Endometrial microvascular endothelial cells (primary cell): ENCODE results near the gene ZNF318. TPM values are rescaled to one million over a fixed set of nuclear protein-coding genes. Genes with fewer than 3 reads are reported as not detected.
"Not testable (repeated sequence)": the region's sequence is repeated elsewhere in the genome, so short reads cannot be mapped to it uniquely, and the experiment has no call there.

Experiments used
- in situ Hi-C: cut with HindIII; loops from 2 replicates; pipeline ENCODE4 v1.10.0; 2017; ENCODE audit warnings: low sequenced_read_pairs, low pct_unique_long_range_greater_than_20kb; ENCODE audit errors: inconsistent ontology term
- total RNA-seq: library from RNA; depleted of rRNA; stranded (reverse); fragments of >200 nt; gene quantifications from one replicate; pipeline ENCODE4 v1.2.3, GENCODE V29; 2015; ENCODE audit errors: inconsistent ontology term

The ZNF318 gene
- total RNA-seq, 1 donor from 2014 or later: 8.8 TPM

DNA sequence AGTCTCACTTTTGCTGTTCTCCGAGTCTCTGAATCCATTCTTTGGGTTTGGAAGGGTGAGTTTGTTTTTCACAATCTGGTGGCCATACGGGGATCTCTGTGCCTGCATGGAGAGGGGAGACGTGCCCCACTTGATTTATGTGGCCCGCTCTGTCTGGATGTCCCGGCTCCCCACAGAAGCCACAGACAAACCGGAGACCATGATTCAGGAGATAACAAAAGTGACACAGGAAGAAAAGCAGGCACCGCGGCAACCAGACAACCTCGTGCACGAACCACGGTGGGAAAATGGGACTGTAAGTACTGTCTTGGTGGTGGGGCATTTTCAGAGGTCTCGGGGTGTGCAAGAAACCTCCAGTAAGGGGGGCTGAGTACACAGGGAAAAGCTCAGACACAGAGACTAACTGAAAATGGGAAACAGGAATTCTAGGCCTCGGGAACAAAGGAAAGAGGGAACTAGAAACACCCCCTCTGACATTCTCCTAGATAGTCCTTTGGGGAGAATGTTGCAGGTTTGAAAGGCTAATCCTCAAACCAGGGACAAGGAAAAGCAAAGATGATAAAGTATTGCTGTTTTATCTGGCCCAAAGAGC is 22.1 kb upstream of the ZNF318 start:
- in situ Hi-C loops: no loop called here

DNA sequence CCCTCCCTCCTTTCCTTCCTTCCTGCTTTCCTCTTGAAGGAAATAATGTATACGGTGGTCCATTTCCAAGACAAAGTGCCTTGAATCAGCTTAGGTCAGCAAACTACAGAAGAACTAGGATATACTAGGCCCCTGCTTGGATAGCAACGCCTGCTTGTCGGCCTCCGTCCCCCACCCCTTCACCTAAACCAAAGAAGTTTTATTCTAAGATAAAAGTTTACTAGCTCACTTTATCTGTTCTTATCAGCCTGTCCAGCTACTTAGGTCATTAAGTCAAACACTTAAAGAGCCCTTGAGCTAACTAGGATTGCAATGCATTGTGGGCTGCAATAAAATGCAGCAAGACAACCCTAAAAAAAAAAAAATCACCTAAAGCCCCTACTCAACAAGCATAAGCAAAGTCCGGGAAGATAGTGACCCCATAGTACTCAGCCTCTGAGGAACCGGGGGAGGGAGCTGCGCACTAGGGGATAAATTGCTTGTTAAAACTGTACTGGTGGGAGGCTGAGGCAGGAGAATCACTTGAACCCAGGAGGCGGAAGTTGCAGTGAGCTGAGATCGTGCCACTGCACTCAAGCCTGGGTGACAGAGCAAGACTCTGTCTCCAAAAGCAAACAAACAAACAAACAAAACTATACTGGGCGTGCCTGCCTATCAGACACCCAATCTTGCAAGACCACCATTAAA is 21.4 kb upstream of the ZNF318 start:
- in situ Hi-C loops: not testable (repeated sequence)

DNA sequence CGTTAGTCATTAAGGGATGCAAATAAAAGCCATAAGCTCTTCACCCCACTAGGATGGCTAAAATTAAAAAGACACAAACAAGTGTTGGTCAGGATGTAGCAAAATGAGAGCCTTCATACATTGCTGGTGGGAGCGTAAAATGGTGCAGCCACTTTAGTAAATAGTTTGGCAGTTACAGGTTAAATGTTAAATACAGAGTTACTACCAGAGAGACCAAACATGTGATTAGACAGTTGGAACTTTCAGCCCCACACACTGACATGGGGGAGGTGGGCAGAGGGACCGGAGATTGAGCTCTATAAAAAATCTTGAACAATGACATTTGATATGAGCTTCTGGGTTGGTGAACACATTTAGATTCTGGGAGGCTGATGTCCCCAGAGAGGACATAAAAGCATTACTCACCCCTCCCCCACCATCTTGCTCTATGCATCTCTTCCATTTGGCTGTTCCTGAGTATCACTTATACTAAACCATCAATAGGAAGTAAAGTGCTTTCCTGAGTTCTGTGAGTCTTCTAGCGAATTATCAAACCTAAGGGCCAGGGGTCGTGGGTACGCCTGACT is 20.4 kb upstream of the ZNF318 start:
- in situ Hi-C loops: loop anchor here (10.0 kb wide), 1 partner anchor 115 kb away; no protein-coding TSS in a partner anchor

DNA sequence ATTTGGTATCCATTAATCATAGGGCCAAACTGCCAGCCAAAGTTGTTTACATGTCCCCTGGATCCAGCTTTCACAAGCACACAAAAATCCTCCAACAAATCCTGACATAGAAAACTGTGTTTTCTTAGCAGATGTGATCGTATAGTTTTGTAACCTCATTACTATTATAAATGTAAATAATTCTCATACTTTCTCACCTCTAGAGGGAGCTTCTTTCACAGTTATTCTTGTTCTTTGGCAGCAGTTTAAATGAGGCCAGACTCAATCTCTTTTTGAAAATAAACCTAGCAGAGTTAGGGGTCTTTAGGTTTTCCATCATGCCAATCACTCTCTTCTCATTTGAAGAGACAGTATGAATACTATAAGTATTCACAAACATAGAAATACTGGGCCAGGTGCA is 17.0 kb upstream of the ZNF318 start:
- in situ Hi-C loops: loop anchor here (10.0 kb wide), 1 partner anchor 118 kb away; no protein-coding TSS in a partner anchor

DNA sequence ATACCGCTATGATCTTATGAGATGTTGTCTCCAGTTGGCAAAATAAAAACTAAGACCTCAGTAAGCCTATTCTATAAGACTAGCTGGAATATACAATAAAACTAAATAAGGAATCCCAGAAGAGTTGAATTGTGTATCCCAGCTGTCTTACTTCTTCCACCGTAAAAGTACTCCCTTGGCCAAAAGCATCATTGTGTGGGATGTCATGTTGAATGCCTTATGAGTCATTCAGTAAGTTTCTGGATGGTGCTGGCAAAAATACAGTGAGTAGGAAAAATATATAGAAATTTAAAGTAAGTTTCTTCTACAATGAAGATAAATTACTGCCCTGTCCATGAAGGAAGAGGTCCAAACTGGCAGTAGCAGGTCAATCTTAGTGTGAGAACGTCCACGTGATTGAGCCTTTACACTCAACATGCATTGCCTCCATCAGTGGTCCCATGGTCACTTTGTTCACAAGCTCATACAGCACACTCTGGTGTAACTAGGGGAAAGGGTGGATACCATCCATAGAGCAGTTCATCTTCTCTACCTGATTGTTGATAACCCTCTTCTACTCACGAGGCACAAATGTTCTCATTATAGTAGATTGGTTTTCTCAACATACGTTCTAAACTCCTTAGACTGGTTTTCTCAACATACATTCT is 13.7 kb upstream of the ZNF318 start:
- in situ Hi-C loops: loop anchor here (10.0 kb wide), 1 partner anchor 122 kb away; no protein-coding TSS in a partner anchor

DNA sequence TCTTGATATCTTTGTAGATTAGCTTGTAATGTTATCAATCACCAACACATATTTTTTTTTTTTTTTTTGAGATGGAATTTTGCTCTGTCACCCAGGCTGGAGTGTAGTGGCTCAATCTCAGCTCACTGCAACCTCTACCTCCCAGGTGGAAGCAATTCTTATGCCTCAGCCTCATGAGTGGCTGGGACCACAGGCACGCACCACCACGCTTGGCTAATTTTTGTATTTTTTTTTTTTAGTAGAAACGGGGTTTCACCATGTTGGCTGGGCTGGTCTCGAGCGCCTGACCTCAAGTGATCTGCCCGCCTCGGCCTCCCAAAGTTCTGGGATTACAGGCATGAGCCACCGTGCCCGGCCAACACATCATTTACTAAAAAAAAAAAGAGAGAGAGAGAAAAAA is 11.4 kb upstream of the ZNF318 start:
- in situ Hi-C loops: loop anchor here (10.0 kb wide), 1 partner anchor 124 kb away; no protein-coding TSS in a partner anchor

DNA sequence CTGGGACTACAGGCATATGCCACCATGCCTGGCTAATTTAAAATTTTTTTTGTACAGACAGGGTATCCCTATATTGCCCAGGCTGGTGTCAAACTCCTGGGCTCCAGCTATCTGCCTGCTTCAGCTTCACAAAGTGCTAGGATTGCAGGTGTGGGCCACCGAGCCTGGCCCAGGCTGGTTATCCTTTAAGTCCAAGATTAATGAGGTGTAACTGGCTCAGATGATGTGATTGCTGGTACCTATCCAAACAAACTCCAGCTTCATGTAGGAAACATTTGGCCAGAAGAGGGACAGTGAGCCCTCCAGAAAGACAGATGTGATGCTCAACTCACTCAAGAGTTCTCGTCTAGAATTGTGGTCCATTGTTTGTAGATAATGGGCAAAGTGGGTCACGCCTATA is 9.2 kb upstream of the ZNF318 start:
- in situ Hi-C loops: no loop called here

DNA sequence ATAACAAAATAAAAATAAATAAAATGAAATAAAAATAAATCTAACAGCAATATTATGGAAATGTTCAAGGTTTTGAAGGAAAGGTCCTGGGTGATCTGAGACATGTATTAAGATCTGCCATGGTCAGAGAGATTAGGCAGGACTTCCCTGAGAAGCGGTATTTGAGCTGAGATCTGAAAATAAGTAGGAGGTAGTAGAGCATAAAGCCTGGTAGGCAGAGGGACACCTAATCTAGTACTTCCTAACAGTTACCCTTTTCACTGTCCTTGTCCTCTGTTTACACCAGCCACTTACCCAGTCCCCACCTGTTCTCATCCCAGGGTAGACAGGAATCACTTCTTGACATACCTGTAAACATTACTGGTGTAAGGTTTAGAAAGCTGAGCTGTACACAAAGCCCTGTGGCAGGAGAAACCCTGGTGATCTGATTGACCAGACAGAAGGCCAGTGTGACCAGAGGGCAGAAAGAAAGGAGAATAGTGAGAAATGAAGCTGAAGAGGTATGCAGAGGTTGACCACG is 8.3 kb upstream of the ZNF318 start:
- in situ Hi-C loops: no loop called here

DNA sequence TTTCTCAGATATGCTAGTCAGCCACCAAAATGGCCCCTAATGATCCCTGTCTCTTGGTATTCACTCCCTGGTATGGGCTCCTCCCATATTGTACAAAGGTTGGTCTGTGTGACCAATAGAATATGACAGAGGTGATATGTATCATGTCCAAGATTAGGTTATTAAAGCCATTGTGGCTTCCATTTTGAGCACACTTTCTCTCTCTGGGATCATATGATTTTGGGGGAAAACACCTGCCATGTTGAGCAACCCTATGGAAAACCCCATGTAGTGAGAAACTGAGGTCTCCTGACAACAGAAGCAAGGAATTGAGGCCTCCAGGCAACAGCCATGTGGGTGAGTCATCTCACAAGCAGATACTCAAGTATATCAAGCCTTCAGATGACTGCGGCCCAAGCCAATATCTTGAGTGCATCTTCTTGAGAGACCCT is 7.1 kb upstream of the ZNF318 start:
- in situ Hi-C loops: no loop called here

DNA sequence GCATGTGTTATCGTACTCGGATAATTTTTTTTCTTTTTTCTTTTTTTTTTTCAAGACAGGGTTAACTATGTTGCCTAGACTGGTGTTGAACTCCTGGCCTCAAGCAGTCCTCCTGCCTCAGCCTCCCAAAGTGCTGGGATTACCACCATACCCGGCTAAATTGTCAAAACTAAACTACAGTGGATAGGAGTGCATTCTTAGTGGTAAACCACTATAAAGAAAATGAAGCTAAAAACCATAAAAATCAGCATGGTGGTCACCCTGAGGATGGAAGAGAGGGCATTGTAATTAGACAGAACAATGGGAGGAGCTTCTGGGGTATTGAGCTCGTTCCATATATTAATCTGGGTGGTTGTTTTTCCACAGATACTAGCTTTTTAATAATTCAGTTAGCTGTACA is 6.2 kb upstream of the ZNF318 start:
- in situ Hi-C loops: no loop called here

DNA sequence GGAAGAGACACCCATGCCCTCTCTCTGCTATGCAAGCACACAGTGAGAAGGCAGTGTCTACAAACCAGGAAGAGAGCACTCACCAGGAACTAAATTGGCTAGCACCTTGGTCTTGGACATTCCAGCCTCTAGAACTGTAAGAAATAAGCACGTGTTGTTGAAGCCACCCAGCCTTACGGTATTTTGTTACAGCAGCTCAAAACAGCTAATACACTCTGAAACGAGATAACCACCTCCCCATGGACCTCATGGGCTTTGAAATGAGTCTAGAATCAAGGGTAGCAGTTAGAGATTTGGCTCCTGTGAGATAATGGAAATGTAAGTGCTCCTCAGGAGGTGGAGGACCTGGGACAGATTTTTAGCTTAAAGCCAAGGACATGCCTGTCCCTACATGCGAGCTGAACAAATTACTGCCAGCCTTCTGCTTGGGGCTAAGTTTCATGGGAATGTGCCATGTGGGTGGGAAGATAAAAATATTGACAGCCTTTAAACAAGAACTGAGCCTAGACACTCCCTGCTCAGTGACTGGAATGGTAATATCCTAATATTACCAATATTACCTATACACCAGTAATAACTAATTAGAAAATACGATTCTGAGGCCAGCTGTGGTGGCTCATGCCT is 3.9 kb upstream of the ZNF318 start:
- in situ Hi-C loops: no loop called here

DNA sequence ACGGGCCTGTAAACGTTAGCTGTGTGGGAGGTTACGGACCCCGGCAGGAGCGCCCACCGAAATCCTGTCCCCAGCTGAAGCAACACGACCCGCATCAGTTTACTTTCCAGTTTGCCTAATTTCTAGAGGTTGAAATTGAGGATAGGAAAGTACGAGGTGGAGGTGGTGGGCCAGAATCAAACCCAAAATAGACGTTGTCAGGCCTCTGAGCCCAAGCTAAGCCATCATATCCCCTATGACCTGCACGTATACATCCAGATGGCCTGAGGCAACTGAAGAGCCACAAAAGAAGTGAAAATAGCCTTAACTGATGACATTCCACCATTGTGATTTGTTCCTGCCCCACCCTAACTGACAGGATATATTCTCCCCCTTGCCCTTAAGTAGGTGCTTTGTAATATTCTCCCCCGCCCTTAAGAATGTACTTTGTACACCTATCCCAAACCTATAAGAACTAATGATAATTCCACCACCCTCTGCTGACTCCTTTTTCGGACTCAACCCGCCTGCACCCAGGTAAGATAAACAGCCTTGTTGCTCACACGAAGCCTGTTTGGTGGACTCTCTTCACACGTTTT is 645 bp upstream of the ZNF318 start:
- in situ Hi-C loops: not testable (repeated sequence)

DNA sequence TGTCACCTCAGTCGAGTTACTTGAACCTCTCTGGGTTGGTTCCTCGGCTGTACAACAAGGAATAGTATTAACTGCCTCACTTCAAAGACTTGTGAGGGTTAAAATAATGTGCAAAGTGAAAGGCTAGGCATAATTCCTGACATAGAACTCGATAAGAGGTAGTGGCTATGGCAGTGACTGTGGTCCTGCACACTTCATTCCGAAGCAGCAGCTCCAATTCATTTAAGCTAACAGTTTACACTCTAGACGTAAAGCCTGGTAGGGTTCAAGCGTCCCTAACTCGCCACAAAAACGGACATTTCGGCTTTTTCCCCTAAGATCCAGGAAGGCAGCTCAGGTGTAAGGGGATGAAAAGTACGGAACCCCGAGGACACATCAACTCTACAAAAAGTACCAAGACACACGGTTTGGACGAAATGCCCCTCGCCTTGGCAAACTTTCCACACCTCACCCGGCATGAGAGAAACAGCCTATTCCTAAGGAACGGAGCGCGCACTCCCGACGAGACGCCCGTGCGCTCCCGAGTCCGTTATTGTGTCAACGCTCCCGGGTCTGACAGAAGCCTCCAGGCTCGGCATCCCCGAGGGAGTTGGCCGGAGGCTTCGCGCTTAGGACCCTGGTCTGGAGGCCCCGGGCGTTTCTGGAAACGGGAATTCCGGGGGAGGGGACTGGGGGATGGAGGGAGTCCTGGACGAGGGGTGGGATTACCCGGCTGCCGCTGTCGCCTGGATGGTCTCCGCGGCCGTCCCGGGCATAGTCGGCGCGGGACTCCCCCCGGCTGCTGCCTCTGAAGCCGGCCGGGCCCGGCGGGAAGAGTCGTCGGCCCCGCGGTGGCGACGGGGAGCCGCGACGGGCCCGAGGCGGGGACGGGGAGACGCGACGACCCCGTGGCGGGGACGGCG is 937 bp downstream of the ZNF318 start:
- in situ Hi-C loops: no loop called here

DNA sequence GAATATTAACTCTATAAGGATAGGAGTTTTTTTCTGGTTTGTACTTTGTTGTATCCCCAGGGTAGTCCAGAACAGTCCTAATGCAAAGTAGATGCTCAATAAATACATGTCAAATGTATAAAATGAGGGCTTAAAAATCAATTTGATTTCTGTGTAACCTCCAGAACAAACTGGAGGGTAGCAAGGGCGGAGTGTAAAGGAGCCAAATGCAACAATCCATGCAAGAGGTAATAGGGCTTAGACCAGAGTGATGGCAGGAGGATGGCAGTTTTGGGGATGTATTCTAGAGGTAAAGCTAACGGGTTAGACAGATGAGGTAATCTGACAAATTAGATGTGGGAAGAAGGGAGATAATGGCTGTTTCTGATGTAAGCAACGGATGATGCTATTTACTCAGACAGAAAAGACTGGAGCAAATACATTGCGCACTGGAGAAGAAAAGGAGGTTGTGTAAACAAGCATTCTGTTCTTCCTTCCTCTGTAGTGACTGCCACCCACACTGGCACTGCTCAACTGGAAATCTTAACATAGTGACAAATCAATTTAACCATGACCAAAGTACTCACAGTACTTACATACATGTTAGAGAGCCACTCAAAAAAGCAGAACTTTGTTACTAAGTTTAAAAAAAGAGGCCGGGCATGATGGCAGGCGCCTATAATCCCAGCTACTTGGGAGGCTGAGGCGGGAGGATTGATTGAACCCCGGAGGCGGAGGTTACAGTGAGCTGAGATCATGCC is 2.0 kb downstream of the ZNF318 start:
- in situ Hi-C loops: no loop called here

DNA sequence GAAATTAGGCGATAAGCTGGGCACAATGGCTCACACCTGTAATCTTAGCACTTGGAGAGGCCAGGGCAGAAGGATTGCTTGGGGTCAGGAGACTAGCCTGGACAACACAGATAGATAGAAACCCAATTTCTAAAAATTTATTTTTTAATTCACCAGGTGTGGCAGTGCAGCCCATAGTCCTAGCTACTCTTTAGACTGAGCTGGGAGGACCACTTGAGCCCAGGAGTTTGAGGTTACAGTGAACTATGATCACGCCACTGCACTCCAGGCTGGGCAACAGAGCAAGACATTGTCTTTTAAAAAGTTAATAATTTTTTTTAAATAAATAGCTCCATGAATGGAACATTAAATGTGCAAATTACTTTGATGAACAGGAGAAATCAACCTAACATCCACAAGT is 8.2 kb downstream of the ZNF318 start:
- in situ Hi-C loops: no loop called here

DNA sequence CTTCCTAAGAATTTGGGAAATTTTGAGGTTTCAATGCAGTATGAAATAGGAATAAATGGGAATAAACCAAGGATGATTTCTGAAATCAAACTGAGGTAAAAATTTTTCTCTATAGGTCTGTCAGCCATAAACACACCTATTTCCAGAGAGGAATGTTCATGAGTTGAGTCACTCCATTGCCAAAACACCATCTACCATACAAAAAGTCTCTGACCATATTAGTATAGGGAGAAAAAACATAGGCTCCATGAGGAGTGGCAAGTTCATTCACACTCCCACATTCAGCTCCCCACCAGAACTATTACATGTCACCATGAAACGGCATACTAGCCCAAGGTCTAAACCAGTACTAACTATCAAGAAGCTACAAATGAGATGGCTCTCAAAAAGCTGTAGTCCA is 9.6 kb downstream of the ZNF318 start:
- in situ Hi-C loops: no loop called here

DNA sequence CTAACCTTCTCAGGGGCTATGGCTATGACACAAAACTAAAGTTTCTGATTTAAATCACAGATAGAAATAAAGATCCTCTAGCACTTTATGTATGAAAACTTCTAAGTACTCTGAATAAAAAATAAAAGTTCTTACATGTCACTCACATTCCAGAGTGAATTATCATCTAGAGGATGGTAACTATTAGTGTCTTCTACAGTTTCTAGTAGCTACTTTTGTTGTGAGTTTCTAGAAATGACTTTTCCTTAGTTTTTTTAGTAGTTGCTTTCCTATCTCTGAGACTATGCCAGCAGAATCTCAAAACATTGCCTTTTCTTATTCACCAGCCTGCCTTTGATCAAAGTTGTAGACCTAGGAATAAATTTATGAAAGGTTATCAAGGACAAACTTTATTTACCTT is 10.1 kb downstream of the ZNF318 start:
- in situ Hi-C loops: no loop called here
